ENCODE data around the gene TBCK.

TBCK gene

GRCh38 chr4:106017975-106018374 lies 298.0 kb downstream of the TBCK start:
- no peak for TF ChIP-seq CTCF (conservative IDR thresholded peaks at IDR 0.05; ENCODE audit: low read depth, low read length)
- DNase-seq (ENCODE audit: low read depth), result no peak
- no peak overlapping the region for H3K4me3 ChIP-seq (ENCODE audit: low read depth, low read length)

- no peak for DNase-seq (ENCODE audit: low read depth)
- no peak for TF ChIP-seq CTCF (conservative IDR thresholded peaks at IDR 0.05; ENCODE audit: low read depth, low read length)
- H3K4me3 ChIP-seq (ENCODE audit: low read depth, low read length), result no peak overlapping the region
Observed at GRCh38 chr4:106011387-106011786, 304.6 kb downstream of the TBCK start.

GRCh38 chr4:106010761-106011160 lies 305.2 kb downstream of the TBCK start:
- TF ChIP-seq CTCF (conservative IDR thresholded peaks at IDR 0.05; ENCODE audit: low read depth, low read length), result no peak
- DNase-seq (ENCODE audit: low read depth), result no peak

GRCh38 chr4:106002994-106003393 lies 313.0 kb downstream of the TBCK start:
- no peak overlapping the region for H3K4me3 ChIP-seq (ENCODE audit: low read depth, low read length)
- no peak for TF ChIP-seq CTCF (conservative IDR thresholded peaks at IDR 0.05; ENCODE audit: low read depth, low read length)

More at GRCh38 chr4:106010761-106011160, 305.2 kb downstream of the TBCK start:
- H3K4me3 ChIP-seq (ENCODE audit: low read depth, low read length), result no peak overlapping the region

GRCh38 chr4:105998171-105999063 lies 317.6 kb downstream of the TBCK start:
- no peak for TF ChIP-seq CTCF (conservative IDR thresholded peaks at IDR 0.05; ENCODE audit: low read depth, low read length)
- no peak overlapping the region for H3K4me3 ChIP-seq (ENCODE audit: low read depth, low read length)
- no peak for DNase-seq (ENCODE audit: low read depth)

More at GRCh38 chr4:106002994-106003393, 313.0 kb downstream of the TBCK start:
- no peak for DNase-seq (ENCODE audit: low read depth)

GRCh38 chr4:105996845-105997244 lies 319.2 kb downstream of the TBCK start:
- no peak for DNase-seq (ENCODE audit: low read depth)
- no peak for TF ChIP-seq CTCF (conservative IDR thresholded peaks at IDR 0.05; ENCODE audit: low read depth, low read length)

More at GRCh38 chr4:105996845-105997244, 319.2 kb downstream of the TBCK start:
- no peak overlapping the region for H3K4me3 ChIP-seq (ENCODE audit: low read depth, low read length)

All from choroid plexus epithelial cell (primary cell).